ENCODE data around the gene MYO19. TPM values are rescaled to one million over a fixed set of nuclear protein-coding genes. Genes with fewer than 3 reads are reported as not detected.
"Not testable (repeated sequence)": the region's sequence is repeated elsewhere in the genome, so short reads cannot be mapped to it uniquely, and the experiment has no call there.

The MYO19 gene
- total and polyA plus RNA-seq, 9 of the 15 experiments (the other 6 are each of a cell fraction or from before 2014, with no cell fraction given), result 21.6 to 176 (median 129) TPM

GRCh38 chr17:36484021-36484420, 50.6 kb downstream of the MYO19 start:
- 84% methylated on average over 5 of the region's 7 CpGs for WGBS (ENCODE audit: insufficient coverage, low coverage, missing lambda C conversion rate)
- CTCF ChIA-PET (ENCODE audit: low intra/inter-chr PET ratio); H3K9ac ChIP-seq (ENCODE audit: insufficient read depth in 1 of 2, low read depth in 2 of 2, low read length in 2 of 2); H3K27me3 ChIP-seq (ENCODE audit: control insufficient read depth in 2 of 2, insufficient read depth in 2 of 2, low read length in 2 of 2); DNase-seq (ENCODE audit: extremely low read depth in 1 of 4, low spot score in 3 of 4); H3K36me3 ChIP-seq (ENCODE audit: control insufficient read depth, insufficient read depth, low read length); H2AFZ ChIP-seq (ENCODE audit: low read depth, low read length); intact Hi-C loops (cut with micrococcal nuclease); BruUV-seq (replicated peaks); POLR2A ChIA-PET; H3K9me1 ChIP-seq (ENCODE audit: control insufficient read depth, insufficient read depth, low read length); H3K9me3 ChIP-seq (replicated peaks; ENCODE audit: control insufficient read depth, insufficient read depth, low read depth, low read length); H4K20me1 ChIP-seq (replicated peaks; ENCODE audit: control insufficient read depth, insufficient read depth, low read length); H3K27ac ChIP-seq (ENCODE audit: extremely low read depth, low read depth, low read length); H3K4me2 ChIP-seq (ENCODE audit: insufficient read depth, low read length); FAIRE-seq; ATAC-seq; H3K4me3 ChIP-seq: not testable (repeated sequence)
- H3K79me2 ChIP-seq (ENCODE audit: control insufficient read depth, insufficient read depth, low read length), result peaks cover 27% of the 10 kb centered on the region
- in situ Hi-C loops (cut with MboI), result loop anchor here (25.0 kb wide), 1 partner anchor 522 kb away; no protein-coding TSS in a partner anchor
- peaks cover 14 to 27% of the 10 kb centered on the region in 2 experiments; a peak in 4 of 5 replicates for H3K4me1 ChIP-seq (replicated peaks in 1 of 2; ENCODE audit: control insufficient read depth in 2 of 2, insufficient read depth in 2 of 2, low read length in 2 of 2)

DNA sequence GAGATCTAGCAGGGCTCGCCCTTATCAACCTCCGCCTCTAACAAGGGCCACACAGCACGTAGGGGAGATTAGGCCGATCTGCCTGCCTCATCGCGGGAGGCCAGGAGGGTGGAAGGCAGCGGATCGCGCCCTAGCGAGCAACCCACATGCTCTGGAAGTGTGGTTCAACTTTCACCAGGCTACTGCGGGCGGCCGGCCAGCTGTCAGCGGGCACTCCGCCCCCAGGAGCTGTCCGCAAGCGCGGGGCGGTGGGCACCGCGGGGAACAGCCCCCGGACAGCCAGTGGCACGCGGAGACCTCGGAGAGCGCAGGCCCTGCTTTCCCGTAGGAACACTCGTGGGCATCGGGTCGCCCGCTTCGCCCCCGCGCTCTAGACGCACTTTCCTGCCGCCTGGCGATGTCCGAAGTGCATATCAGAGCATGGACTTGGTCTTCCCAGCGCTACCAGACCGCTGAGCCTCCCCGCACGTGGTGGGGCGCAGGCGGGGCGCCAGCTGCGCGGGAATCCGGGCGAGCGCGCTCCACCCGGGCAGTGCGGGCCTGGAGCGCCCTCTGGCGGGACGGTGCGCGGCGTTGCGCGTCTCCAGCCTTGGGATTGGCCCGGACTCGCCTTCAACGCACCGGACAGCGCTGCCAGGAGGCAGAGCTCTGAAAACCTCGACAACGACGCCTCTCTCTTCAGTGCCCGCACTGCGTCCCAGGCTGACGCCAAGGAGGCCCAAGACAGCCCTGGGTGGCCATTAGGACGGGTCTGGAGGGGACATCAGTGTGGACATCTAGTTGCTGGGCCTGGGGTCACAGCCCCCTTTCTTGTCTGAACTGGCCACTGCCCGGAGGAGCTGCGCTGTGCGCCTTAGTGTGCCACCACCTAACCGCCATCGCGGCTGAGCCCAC, 51.8 kb downstream of the MYO19 start:
- POLR2A ChIA-PET, result interaction anchor here (0.6 to 1.2 kb wide), 6 partner anchors 11 to 552 kb away, joined by 3 to 4 read pairs (median 3); partner anchors contain the start of gene RDM1
- Histone ChIP-seq H3K4me3 (no peak overlapping the region), H3K4me1 (replicated peaks in 1 of 2; ENCODE audit: control insufficient read depth in 2 of 2, insufficient read depth in 2 of 2, low read length in 2 of 2) (peaks cover 14 to 26% of the 10 kb centered on the region in 2 experiments; a peak in 4 of 5 replicates), H3K36me3 (ENCODE audit: control insufficient read depth, insufficient read depth, low read length) (no peaks in the 10 kb centered on the region), H3K79me2 (ENCODE audit: control insufficient read depth, insufficient read depth, low read length) (peaks cover 15% of the 10 kb centered on the region), H3K9me1 (ENCODE audit: control insufficient read depth, insufficient read depth, low read length) (no peaks in the 10 kb centered on the region), H3K27ac (ENCODE audit: extremely low read depth, low read depth, low read length) (no peak overlapping the region), H3K27me3 (ENCODE audit: control insufficient read depth in 2 of 2, insufficient read depth in 2 of 2, low read length in 2 of 2) (peaks cover 4% of the 10 kb centered on the region in 2 experiments; a peak in 4 of 5 replicates), H4K20me1 (replicated peaks; ENCODE audit: control insufficient read depth, insufficient read depth, low read length) (no peaks in the 10 kb centered on the region; the same call in 1 of the 2 replicates), H3K9me3 (replicated peaks; ENCODE audit: control insufficient read depth, insufficient read depth, low read depth, low read length) (no peaks in the 10 kb centered on the region), H2AFZ (ENCODE audit: low read depth, low read length) (peak overlapping the region; percentile 93), H3K9ac (ENCODE audit: insufficient read depth in 1 of 2, low read depth in 2 of 2, low read length in 2 of 2) (peak overlapping the region; percentile 21 to 85; a peak in 2 of 4 replicates), H3K4me2 (ENCODE audit: insufficient read depth, low read length) (peak overlapping the region; percentile 59)
- ATAC-seq (peak; percentile 89), DNase-seq (ENCODE audit: extremely low read depth in 1 of 4, low spot score in 3 of 4) (peak; percentile 90 to 92 (median 90)), FAIRE-seq (no peak)
- 8% methylated on average over 57 of the region's 79 CpGs for WGBS (ENCODE audit: insufficient coverage, low coverage, missing lambda C conversion rate)
- intact Hi-C loops (cut with micrococcal nuclease) (no loop called here), in situ Hi-C loops (cut with MboI) (loop anchor here (25.0 kb wide), 1 partner anchor 521 kb away; no protein-coding TSS in a partner anchor)
- CTCF ChIA-PET (ENCODE audit: low intra/inter-chr PET ratio), result interaction anchor here (1.6 kb wide), 1 partner anchor 513 kb away, joined by 8 read pairs; no protein-coding TSS in a partner anchor
- no TSS peak for BruUV-seq (replicated peaks)
- TF ChIP-seq RBM25 (IDR thresholded peaks at IDR 0.05; ENCODE audit: low read depth, low read length, severe bottlenecking) (peak; percentile 40), SP1 (CRISPR knock-in tag; IDR thresholded peaks at IDR 0.05) (peak; percentile 70), HDAC3 (IDR thresholded peaks at IDR 0.05; ENCODE audit: borderline replicate concordance, partially characterized antibody) (no peak), E2F1 (CRISPR knock-in tag; IDR thresholded peaks at IDR 0.05) (peak; percentile 99), HMGN3 (IDR thresholded peaks at IDR 0.05; ENCODE audit: borderline replicate concordance, extremely low read depth, insufficient read length, low read depth, low read length) (peak; percentile 62), USF2 (CRISPR knock-in tag; IDR thresholded peaks at IDR 0.05) (peak; percentile 75), CBX3 (IDR thresholded peaks at IDR 0.05; ENCODE audit: borderline replicate concordance in 1 of 2, low read length in 2 of 2) (peak in 1 of 2 experiments; percentile 92; a peak in 2 of 3 replicates), ZNF384 (IDR thresholded peaks at IDR 0.05; ENCODE audit: low read depth, low read length) (0 out of 2 replicates have a peak, but pooled peaks have one; percentile 5)
- TF ChIP-seq, protein P1, sequence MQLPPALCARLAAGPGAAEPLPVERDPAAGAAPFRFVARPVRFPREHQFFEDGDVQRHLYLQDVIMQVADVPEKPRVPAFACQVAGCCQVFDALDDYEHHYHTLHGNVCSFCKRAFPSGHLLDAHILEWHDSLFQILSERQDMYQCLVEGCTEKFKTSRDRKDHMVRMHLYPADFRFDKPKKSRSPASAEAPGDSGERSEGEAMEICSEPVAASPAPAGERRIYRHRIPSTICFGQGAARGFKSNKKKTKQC (CRISPR knock-in tag; IDR thresholded peaks at IDR 0.05), result peak; percentile 98

All from K562 (cell line).